GM23338 (cell line): Measurements from ENCODE around the gene PDS5A.
"Not testable (repeated sequence)": the region's sequence is repeated elsewhere in the genome, so short reads cannot be mapped to it uniquely, and the experiment has no call there.

Experiments
- CREB1 ChIP-seq: fragments of 250-450 bp; sonication (Bioruptor Pico); IDR thresholded peaks from 2 replicates; pipeline ENCODE4 v1.5.0; 2020; ENCODE audit warnings: low read depth, mild to moderate bottlenecking, moderate library complexity
- JUNB ChIP-seq: IDR thresholded peaks from one replicate; pipeline ENCODE4 v1.6.1; 2016; ENCODE audit warnings: antibody characterized with exemption; ENCODE audit not compliant: unreplicated experiment
- POLR2AphosphoS5 ChIP-seq: IDR thresholded peaks from 2 replicates; pipeline ENCODE4 v1.6.1; 2016; ENCODE audit warnings: antibody characterized with exemption, low read depth
- REST ChIP-seq: IDR thresholded peaks from one replicate; pipeline ENCODE4 v1.6.1; 2018; ENCODE audit warnings: antibody characterized with exemption; ENCODE audit not compliant: unreplicated experiment
- STAT1 ChIP-seq: IDR thresholded peaks from one replicate; pipeline ENCODE4 v1.6.1; 2016; ENCODE audit warnings: antibody characterized with exemption; ENCODE audit not compliant: unreplicated experiment
- TF ChIP-seq, protein P1 (sequence below), 2 experiments: fragments of 200-600 bp in 1 of 2; sonication (generic) in 1 of 2; conservative IDR thresholded peaks; 2 replicates each; pipeline versions ENCODE4 v1.5.1 to v1.6.1; 2016 to 2017; ENCODE audit warnings: antibody characterized with exemption in 2 of 2, low read depth in 2 of 2, mild to moderate bottlenecking in 2 of 2, moderate library complexity in 1 of 2

- TF ChIP-seq, protein P1, sequence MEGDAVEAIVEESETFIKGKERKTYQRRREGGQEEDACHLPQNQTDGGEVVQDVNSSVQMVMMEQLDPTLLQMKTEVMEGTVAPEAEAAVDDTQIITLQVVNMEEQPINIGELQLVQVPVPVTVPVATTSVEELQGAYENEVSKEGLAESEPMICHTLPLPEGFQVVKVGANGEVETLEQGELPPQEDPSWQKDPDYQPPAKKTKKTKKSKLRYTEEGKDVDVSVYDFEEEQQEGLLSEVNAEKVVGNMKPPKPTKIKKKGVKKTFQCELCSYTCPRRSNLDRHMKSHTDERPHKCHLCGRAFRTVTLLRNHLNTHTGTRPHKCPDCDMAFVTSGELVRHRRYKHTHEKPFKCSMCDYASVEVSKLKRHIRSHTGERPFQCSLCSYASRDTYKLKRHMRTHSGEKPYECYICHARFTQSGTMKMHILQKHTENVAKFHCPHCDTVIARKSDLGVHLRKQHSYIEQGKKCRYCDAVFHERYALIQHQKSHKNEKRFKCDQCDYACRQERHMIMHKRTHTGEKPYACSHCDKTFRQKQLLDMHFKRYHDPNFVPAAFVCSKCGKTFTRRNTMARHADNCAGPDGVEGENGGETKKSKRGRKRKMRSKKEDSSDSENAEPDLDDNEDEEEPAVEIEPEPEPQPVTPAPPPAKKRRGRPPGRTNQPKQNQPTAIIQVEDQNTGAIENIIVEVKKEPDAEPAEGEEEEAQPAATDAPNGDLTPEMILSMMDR (conservative IDR thresholded peaks at IDR 0.05; ENCODE audit: low read depth in 2 of 2): not testable (repeated sequence)
- TF ChIP-seq POLR2AphosphoS5; REST; JUNB; STAT1; CREB1 (CRISPR knock-in tag): not testable (repeated sequence)
These were observed 46.3 kb upstream of the PDS5A start for GRCh38 chr4:40024049-40024448.
